Amniotic stem cell (primary cell): Measurements from ENCODE around the gene AP2S1.
"Not testable (repeated sequence)": the region's sequence is repeated elsewhere in the genome, so short reads cannot be mapped to it uniquely, and the experiment has no call there.

Source experiments
- DNase-seq: peaks from one replicate; lab custom pipeline; 2025; lab: John Stamatoyannopoulos, UW

AP2S1 gene

GRCh38 chr19:46850228-46851203 is at the start of gene AP2S1:
Gene AP2S1, minus strand, starts transcription at chr19:46850846. Its CDS starts 80 bp downstream, at chr19:46850766.
- peak; percentile 99 for DNase-seq

GRCh38 chr19:46900341-46900740 is 49.7 kb upstream of the AP2S1 start:
- no peak for DNase-seq

- no peak for DNase-seq
Measured at GRCh38 chr19:46898731-46899130, 48.1 kb upstream of the AP2S1 start.

- DNase-seq = no peak
Measured at GRCh38 chr19:46896076-46896794, 45.6 kb upstream of the AP2S1 start.

GRCh38 chr19:46892252-46893179 is 41.9 kb upstream of the AP2S1 start:
- DNase-seq = no peak

- DNase-seq = no peak
Measured at GRCh38 chr19:46890423-46891170, 40.0 kb upstream of the AP2S1 start.

- DNase-seq = no peak
Measured at GRCh38 chr19:46887240-46887782, 36.7 kb upstream of the AP2S1 start.

GRCh38 chr19:46886546-46887239 is 36.0 kb upstream of the AP2S1 start:
- DNase-seq = no peak

- DNase-seq = no peak
Measured at GRCh38 chr19:46885411-46885810, 34.8 kb upstream of the AP2S1 start.

GRCh38 chr19:46882751-46883150 is 32.1 kb upstream of the AP2S1 start:
- DNase-seq = not testable (repeated sequence)

- no peak for DNase-seq
Measured at GRCh38 chr19:46882034-46882433, 31.4 kb upstream of the AP2S1 start.

- DNase-seq = no peak
Measured at GRCh38 chr19:46881092-46881491, 30.4 kb upstream of the AP2S1 start.

GRCh38 chr19:46880431-46880830 is 29.8 kb upstream of the AP2S1 start:
- DNase-seq = no peak

GRCh38 chr19:46878613-46879375 is 28.1 kb upstream of the AP2S1 start:
- DNase-seq = peak; percentile 86

- no peak for DNase-seq
Measured at GRCh38 chr19:46875657-46876056, 25.0 kb upstream of the AP2S1 start.

GRCh38 chr19:46875234-46875633 is 24.6 kb upstream of the AP2S1 start:
- DNase-seq = no peak

GRCh38 chr19:46872967-46873366 is 22.3 kb upstream of the AP2S1 start:
- DNase-seq = no peak

GRCh38 chr19:46871173-46871572 is 20.5 kb upstream of the AP2S1 start:
- DNase-seq = not testable (repeated sequence)

- DNase-seq = no peak
Measured at GRCh38 chr19:46868025-46868802, 17.6 kb upstream of the AP2S1 start.
